ENCODE data around the gene CCDC198.

Gene CCDC198, protein sequence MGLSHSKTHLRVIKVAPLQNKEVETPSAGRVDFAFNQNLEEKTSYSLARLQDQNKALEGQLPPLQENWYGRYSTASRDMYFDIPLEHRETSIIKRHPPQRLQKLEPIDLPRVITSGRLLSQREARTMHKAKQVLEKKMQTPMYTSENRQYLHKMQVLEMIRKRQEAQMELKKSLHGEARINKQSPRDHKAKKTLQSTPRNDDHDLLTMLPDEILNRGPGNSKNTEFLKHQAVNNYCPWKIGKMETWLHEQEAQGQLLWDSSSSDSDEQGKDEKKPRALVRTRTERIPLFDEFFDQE

DNA sequence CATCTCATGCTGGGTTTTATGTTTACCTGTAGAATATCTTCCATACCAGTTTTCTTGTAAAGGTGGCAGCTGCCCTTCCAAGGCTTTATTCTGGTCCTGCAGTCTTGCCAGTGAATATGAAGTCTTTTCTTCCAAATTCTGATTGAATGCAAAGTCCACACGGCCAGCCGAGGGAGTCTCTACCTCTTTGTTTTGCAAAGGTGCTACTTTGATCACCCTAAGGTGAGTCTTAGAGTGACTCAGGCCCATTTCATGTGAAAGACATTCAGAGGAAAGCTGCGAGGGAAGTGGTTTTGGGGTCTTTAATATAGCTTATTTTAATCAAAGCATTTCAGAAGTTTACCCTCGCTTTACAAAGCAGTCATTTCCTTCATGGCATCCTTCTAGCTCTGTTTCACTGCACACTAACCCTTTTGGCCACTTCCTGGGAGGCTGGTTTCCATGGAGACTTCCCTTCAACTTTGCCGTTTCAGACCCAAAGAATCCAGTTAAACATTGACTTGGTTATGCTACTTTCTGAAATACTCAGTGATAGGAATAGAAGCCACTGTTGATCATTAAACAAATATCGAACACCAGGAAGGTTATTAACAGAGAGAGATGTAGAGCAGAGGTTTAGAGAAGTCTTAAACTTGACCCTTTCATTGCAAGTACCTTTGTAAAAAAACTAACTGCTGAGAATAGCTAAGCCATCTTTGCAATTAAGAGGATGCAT is at the start of gene CCDC198:
TSS of gene CCDC198 (minus strand) at position 391 of the 715 bp plus-strand sequence. CDS start at position 249, 142 bp downstream.
- no peak for DNase-seq (ENCODE audit: low read depth, low spot score)

DNA sequence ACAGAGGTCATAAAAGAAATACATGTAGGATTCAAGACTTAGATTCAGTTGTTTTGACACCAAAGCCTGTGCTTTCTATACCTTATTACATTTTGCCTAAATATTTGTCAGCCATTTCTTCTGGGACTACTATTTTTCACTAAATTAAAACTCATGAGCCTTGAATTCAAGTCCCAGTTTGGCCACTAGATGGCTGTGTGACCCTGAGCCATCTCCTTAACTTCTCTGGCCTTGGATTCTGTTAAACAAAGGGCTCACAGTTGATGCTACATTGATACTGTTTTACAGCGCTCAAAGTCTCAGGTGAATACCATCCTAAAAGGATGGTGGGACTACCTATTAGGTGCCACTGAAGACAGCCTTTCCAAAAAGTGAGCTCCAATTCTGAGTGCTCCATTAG is 39.6 kb upstream of the CCDC198 start:
- no peak for DNase-seq (ENCODE audit: low read depth, low spot score)

DNA sequence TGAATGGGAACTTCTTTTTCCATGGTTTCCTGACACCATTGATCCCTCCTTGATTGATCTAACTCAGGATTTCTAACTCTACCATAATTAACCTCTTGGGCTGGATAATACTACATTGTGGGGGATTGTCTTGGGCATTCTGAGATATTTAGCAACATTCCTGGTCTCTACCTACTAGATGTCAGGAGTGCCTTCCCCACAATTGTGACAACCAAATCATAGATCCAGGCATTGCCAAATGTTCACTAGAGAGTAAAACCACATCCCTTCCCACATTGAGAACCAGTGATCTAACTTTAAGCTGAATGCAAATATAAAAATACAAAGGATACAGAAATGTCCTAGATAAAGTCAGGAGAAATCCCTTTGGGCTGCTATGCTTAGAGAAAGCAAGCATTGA is 36.9 kb upstream of the CCDC198 start:
- DNase-seq (ENCODE audit: low read depth, low spot score) = no peak

DNA sequence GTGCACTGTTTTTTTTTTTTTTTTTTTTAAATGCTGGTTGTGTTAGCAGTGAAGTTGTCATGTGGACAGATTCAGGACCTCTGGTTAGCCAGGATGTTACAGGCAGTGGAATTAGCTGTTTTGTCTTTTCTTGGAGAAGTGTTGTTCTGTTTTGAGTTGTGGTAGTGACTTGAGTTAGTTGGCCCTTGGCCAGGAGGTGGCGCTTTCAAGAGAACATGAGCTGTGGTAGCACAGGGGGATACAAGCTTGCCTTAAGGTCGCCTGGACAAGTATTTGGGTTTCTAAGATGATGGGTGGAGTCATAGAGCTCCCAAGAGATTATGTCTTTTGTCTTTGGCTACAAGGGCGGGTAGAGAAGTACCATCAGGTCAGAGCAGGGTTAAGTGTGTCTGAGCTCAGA is 33.3 kb upstream of the CCDC198 start:
- peak; percentile 45 for DNase-seq (ENCODE audit: low read depth, low spot score)

DNA sequence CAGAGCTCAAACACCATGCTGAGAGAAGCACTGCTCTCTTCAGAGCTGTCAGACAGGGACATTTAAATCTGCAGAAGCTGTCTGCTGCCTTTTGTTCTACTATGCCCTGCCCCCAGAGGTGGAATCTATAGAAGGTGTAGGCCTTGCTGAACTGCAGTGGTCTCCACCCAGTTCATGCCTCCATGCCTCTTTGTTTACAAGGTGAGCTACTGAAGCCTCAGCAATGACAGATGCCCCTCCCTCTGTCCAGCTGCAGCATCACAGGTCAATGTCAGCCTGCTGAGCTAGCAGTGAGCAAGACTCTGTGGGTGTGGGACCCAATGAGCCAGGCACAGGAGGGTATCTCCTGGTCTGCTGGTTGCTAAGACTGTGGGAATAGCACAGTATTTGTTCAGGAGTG is 25.4 kb upstream of the CCDC198 start:
- DNase-seq (ENCODE audit: low read depth, low spot score) = no peak

DNA sequence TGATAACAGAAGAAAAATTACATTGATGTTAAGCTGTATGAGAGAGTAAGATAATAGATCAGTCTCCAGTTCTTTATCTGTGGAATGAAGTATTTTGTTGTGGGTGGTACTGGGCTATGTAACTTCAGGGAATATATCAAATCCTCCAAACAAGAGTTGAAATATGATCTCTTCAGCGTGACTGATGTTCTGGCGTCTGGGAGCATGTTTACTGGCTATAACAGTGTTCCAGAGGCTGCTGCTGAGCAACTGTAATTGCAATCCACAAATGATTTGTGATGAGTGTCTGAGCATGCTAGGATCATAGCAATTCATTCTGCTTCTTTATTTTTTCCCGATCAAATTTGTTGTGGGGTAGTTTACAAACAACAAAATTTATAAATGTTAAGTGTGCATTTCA is 18.6 kb upstream of the CCDC198 start:
- DNase-seq (ENCODE audit: low read depth, low spot score) = no peak

DNA sequence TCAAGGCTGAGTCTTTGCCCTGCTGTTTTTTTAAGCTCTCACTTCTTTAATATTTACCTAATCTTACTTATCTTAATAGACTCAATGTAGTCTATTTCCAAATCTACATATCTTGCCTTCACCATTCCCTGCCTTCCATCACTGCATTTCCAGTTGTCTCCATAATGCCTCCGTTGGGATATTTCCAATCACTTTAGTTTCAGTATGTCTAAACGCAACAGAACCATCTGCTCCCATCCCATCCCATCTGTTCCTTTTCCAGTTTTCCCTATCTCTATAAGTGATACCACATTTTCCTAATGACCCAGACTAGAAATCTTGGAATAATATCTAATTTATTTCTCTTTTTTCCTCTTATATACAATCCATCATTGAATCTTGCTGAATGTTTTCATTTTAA is 15.1 kb upstream of the CCDC198 start:
- no peak for DNase-seq (ENCODE audit: low read depth, low spot score)

DNA sequence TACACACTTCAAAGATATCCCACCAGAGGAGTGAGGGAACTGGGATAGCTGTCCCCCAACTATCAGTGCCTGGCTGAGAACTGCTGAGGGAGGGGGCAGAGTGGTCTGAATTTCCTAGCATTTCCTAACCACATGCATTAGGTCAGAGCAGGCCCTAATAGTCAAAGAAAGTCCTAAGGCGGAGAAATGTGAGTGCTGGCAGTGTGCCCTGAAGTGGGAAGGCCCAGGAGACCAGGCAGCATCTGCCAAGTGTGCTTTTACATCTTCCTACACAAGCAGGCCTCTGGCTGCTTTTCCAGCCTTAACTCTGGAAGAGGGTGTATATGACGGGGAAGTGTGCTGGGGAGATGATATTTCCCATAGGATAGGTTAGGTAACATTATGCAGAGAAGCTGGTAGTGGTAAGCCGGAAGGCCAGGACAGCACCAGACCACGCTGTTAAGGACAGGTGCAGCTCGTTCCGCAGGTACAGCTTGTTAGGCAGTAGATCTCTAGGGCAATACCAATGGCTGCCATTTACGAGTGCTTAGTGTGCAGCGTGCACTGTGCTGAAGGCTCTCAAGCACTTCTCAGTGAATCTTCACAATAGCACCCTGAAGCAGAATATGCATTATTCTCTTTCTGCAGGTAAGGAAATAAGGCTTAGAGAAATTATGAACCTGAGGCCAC is 9.1 kb upstream of the CCDC198 start:
- no peak for DNase-seq (ENCODE audit: low read depth, low spot score)

DNA sequence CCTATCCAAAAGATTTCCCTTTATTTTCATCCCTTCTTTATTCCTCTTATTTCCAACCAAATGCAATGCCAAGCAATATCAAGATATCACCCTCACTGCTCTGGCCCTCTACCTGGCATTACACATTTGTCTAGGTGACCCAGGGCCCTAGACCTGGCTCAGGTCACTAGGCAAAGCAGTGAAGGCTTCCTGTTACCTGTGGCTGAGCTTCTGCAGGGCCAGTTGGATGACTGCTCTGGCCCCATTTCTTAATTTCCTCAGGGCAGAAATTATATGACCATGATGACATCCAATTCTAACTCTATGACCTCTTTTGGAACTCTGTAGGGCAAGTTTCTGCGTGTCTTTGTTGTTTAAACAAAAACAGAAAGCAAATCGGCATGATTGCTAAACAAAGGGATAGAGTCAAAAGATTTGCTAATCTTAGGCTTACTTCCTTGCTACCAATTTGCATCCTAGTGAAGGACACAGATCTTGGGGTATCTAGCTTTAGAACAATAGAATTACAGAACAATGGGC is 7.4 kb upstream of the CCDC198 start:
- DNase-seq (ENCODE audit: low read depth, low spot score) = no peak

DNA sequence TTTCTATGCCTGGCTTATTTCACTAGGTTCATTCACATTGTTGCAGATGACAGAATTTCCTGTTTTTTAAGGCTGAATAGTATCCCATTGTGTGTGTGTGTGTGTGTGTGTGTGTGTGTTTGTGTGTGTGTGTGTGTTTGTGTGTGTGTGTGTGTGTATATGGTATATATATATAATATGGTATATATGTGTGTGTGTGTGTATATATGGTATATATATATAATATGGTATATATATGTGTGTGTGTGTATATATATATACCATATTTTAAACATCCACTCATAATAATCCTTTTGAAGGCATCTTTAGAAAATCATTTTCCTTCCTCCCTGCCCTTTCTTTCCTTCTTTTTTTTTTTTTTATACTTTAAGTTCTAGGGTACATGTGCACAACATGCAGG is 5.0 kb upstream of the CCDC198 start:
- no peak for DNase-seq (ENCODE audit: low read depth, low spot score)

DNA sequence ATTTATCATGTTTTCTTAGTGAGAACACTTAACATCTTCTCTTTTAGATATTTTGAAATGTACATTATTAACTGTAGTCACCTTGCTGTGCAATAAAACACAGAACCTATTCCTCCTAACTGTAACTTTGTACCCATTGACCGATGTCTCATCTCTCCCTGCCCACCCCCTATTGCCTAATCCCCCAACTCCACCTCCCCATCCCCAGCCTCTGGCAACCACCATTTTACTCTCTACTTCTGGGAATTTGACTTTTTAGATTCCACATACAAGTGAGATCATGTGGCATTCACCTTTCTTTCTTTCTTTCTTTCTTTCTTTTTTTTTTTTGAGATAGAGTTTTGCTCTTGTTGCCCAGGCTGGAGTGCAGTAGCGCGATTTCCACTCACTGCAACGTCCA is 4.4 kb upstream of the CCDC198 start:
- DNase-seq (ENCODE audit: low read depth, low spot score) = no peak

DNA sequence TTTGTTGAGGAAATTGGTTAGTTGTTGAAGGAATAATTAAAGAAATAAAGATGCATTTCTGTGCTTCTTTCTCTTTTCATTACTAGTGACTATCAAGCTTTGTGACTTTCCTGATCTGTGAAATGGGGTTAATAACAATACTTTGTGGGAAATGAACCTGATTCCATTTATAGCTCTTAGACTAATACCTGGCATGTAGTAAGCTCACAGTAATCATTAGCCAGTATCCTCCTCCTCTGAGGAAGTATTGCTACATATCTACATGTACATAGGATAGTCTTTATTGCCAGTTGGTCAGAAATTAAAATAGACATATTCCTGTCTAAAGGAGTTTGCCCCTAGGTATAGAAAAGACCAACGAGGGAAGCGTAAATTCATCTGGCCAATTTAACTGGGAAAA is 1.8 kb upstream of the CCDC198 start:
- DNase-seq (ENCODE audit: low read depth, low spot score) = no peak

DNA sequence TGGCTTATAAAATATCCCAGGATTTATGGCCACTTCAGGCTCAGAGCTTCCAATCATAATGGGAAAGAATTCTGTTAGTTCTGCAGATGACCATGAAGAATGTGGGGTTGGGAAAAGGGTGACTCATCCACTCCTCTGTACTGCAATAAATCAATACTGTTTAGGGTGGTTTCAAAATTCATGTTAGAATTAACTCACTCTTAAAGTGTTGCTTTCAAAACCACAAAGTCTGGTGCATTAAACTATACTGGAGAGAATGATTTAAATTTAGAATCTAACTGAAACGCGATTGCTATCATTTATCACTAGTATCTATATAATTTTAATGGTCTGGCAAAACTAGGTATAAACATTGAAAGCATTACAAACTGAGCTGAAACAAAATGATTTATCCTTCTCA is 798 bp downstream of the CCDC198 start:
- DNase-seq (ENCODE audit: low read depth, low spot score) = no peak

DNA sequence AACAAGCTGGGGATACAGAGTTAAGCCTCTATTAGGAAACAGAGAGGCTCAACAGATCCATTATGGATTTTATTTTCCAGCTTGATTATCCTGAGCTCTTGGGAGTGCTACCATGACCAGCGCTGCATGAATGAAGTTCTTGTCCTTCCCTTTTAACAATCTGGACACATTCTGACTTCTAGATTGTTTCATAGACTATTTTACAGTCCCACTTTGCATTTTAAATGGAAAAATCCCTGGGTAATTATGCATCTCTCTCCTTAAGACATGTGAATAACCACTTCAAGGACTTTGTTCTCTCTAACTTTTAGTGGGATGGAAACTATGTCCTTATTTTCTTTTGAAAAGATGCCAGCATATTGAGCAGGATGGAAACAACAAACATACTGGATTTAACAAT is 2.0 kb downstream of the CCDC198 start:
- no peak for DNase-seq (ENCODE audit: low read depth, low spot score)

DNA sequence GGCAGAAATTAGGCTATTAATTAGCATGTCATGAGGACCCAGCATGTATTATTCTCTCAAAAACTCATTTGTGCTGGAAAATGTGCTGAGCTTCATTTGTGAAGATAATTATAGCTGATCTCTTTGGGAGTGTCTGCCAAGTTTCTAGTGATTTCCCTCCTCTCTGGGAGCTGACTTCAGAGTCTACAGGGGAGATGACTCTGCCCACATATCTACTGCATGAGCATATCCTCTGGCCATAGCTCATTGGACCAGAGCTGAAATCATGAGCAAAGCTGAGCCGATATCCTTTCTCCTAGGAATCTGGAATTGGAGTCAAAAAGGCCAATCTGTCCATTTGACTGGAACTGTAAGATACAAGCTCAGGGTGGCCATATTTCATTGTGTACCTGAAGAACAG is 5.9 kb downstream of the CCDC198 start:
- no peak for DNase-seq (ENCODE audit: low read depth, low spot score)

DNA sequence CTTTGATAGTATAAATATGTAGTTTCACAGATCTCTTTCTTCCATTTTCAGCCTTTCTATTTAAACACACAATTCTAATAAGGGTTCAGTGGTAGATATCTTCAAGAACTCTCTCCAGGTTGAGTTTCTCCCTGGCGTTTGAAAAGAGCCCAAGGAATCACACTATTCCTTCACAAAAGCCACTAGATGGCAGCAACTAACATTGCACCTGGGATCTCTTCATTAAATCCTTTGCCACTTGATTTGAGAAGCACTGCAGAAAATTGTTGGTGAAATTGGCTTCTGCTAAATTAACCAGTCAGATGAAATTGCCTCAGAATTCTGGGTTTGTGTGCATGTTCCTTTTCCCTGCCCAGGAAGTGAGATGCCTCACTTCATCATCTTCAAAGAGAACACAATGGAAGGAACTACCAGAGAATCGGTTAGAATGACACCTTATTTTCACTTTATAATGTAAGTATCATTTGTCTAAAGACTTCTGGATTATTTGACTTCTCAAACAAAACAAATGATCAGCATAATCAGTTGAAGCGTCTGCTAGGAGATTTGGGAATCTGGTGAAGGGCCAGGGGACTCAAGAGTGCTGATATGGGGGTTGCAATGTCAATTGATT is 6.8 kb downstream of the CCDC198 start:
- DNase-seq (ENCODE audit: low read depth, low spot score) = peak; percentile 7

DNA sequence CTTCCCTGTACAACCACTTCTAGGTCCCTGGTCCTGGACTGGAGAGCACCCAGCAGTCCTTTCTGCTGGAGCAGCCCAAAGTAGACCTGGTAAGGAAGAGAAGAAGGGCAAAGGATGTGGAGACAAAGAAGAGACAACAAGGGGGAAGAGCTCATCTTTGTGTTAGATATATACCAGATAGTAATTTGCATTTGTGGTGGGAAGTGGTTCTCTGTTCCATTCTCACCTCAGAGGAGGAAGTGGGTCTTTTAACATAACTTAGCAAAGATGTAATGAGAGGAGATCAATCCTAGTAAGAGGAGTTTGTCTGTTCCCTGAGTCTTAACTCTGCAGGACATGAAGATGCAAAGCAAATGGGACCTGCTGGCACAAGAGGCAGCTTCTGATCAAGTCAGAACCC is 8.0 kb downstream of the CCDC198 start:
- DNase-seq (ENCODE audit: low read depth, low spot score) = no peak

DNA sequence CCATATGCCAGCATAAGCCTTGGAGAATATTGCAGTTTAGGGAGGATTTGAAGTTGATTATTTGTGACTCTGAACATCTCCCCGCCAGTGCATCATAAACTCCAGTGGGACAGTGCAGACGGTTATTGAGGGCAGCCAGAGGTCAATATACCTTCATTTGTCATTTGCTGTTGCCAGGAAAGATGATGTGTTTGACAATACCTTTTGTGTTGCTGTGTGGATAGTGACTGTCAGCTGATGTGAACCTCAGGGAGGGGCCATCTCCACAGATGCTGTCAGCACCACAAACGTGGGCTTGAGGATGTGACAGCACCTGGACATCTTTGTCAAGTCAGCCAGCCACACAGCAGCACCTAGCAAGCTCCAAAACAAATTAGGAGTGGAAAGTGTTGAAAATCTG is 11.5 kb downstream of the CCDC198 start:
- no peak for DNase-seq (ENCODE audit: low read depth, low spot score)

DNA sequence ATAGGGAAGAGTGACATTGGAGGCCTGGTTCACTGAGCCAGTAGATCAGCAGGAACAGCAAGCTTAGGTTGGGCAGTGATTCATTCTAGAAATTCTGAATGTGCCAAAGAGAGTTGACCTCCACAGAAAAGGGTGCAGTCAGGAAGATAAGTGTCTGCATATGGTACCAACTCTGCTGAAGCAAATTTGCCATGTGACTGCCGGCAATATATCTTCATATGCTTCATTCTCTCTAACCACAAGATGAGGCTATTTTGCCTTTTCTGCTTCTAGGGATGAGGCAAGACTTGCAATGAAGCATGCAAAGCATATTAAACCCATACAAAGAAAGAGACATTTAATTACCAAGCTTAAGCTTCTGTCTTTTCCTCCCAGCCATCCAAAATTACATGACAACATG is 13.6 kb downstream of the CCDC198 start:
- DNase-seq (ENCODE audit: low read depth, low spot score) = no peak

DNA sequence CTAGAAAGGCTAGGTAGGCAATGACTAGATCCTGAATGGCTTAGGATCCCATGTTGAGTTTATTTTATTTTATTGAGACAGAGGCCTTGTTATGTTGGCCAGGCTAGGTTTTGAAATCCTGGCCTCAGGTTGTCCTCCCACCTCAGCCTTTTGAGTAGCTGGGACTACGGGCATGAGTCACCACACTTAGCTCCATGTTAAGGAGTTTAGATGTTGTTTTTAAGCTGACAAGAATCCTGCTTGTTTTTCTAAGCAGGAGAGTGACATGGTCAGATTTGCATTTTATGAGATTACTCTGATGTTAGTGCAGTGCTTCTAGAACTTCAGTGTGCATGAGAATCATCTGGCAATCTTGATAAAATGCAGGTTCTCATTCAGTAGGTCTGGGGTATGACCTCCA is 14.5 kb downstream of the CCDC198 start:
- no peak for DNase-seq (ENCODE audit: low read depth, low spot score)

DNA sequence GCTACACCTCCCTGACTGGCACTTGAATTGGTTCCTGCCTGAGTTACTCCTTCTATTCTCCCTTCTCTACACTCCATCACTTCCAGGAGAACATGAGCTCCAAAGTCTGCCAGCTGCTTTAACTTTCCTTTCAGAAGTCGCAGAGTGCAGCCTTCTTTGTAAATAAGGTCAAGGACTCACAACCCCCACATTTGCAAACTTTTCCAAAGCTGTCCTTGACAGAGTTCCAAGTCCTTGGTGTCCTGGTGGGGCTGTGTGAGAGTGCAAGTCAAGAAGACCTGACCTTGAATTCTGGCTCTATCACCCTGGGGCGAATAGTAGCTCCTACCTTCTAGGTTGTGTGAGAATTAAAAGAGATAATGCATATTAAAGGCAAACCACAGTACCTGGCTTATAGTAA is 15.6 kb downstream of the CCDC198 start:
- no peak for DNase-seq (ENCODE audit: low read depth, low spot score)

DNA sequence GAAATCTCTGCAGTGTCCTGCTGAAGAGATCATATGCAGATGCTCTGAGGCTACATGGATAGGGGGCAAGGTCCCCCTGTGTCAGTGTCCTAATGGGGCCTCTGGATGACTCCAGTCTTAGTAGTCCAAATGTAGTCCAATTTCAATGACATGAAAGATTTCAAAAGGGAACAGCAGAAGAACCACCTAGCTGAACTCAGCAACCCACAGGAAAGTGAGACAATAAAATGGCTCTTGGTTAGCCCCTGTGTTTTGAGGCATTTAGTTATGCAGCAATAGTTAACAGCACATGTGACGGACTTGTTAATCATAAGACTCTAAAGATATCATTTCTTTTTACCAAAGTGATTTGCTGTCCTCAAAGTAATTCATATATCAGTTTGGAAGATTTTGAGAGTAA is 22.7 kb downstream of the CCDC198 start:
- no peak for DNase-seq (ENCODE audit: low read depth, low spot score)
